GM12892 (cell line): ENCODE measurements around the gene PCDHB16.
"Not testable (repeated sequence)": the region's sequence is repeated elsewhere in the genome, so short reads cannot be mapped to it uniquely, and the experiment has no call there.

Experiments
- POLR2A ChIP-seq: IDR thresholded peaks from 2 replicates; pipeline ENCODE4 v1.6.1; 2011; ENCODE audit warnings: low read depth, low read length, control low read depth
- POLR2AphosphoS5 ChIP-seq: IDR thresholded peaks from 2 replicates; pipeline ENCODE4 v1.6.1; 2011; ENCODE audit warnings: low read depth, low read length, control low read depth

GRCh38 chr5:141177577-141178191, 4.5 kb upstream of the PCDHB16 start, which contains the start of gene PCDHB8:
- TF ChIP-seq POLR2A, POLR2AphosphoS5: not testable (repeated sequence)
